Testis (tissue), 3 donors: ENCODE data around the gene C18orf32. TPM values are rescaled to one million over a fixed set of nuclear protein-coding genes. Genes with fewer than 3 reads are reported as not detected.
A peak's percentile ranks its signal among the peaks of the same experiment; 100 is the strongest.

Experiments
- DNase-seq: peaks from one replicate; pipeline ENCODE4 v3.0.0-alpha.2; 2019
- H3K27ac ChIP-seq, 2 donors: fragments of 200-600 bp; sonication (generic); one replicate each; pipeline ENCODE4 v1.5.1; 2019
- H3K27me3 ChIP-seq: fragments of 200-600 bp; sonication (generic); one replicate; pipeline ENCODE4 v1.5.1; 2019
- H3K36me3 ChIP-seq: fragments of 200-600 bp; sonication (generic); one replicate; pipeline ENCODE4 v1.5.1; 2017; ENCODE audit warnings: low read depth; ENCODE audit errors: missing control alignments
- H3K4me1 ChIP-seq: fragments of 200-600 bp; sonication (generic); one replicate; pipeline ENCODE4 v1.5.1; 2019
- H3K4me3 ChIP-seq, 2 donors: fragments of 200-600 bp; sonication (generic); one replicate each; pipeline ENCODE4 v1.5.1; 2017 to 2019
- H3K9me3 ChIP-seq: fragments of 200-600 bp; sonication (generic); one replicate; pipeline ENCODE4 v1.5.1; 2017
- POLR2A ChIP-seq: fragments of 450-650 bp; IDR thresholded peaks from one replicate; pipeline ENCODE4 v1.6.1; 2017; ENCODE audit warnings: antibody characterized with exemption, mild to moderate bottlenecking, moderate library complexity
- WGBS, 2 donors: methylation state at CpG; one replicate each; pipeline ENCODE4 v1.1.5; 2018; 5-methylcytosine and 5-hydroxymethylcytosine counted together
- intact Hi-C: fragments of 100-400 bp; cut with DNase I; formaldehyde crosslinking; loops from one replicate; pipeline ENCODE4 v1.15.1; 2023; ENCODE audit warnings: low total_unique reads
- polyA plus RNA-seq: library from polyadenylated mRNA; stranded (reverse); fragments of 350-450 nt; fragmentation: Illumina TruSeq; extraction: RNeasy Lipid Tissue Mini Kit (QIAGEN cat#74804); gene quantifications from one replicate; pipeline ENCODE4 v1.2.3, GENCODE V29; 2014; ENCODE audit warnings: low read depth, low replicate concordance; ENCODE audit not compliant: insufficient read depth
- total RNA-seq, 2 donors: library from RNA; depleted of rRNA; stranded (reverse); fragments of >200 nt; gene quantifications; one replicate each; pipeline ENCODE4 v1.2.3, GENCODE V29; 2016
- TF ChIP-seq, protein P1 (sequence below), 3 experiments: fragments of 450-650 bp in 2 of 3; fragments of 200-600 bp in 1 of 3; sonication (generic) in 1 of 3; IDR thresholded peaks; one replicate each; pipeline ENCODE4 v1.5.1; 2016 to 2019; ENCODE audit warnings: antibody characterized with exemption in 3 of 3, mild to moderate bottlenecking in 2 of 3, moderate library complexity in 1 of 3

Gene C18orf32
- total and polyA plus RNA-seq, 3 donors from 2014 or later, result 51.0 to 80.9 (median 60.6) TPM

DNA sequence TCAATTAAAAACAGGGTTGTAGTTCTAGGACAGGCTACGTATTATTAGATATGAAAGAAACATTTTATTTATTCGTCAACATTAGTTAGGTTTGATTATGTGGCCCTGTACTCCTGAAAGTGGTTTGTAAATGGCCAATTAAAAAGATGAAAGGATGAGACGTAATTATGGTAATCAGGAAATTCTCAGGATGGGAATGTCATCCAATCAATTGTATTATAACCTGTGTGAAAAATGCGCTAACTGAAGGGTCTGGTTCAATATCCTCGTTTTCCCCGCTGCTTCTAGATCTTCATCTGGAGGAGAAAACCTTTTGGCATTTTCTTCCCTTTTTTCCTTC, 5.6 kb upstream of the C18orf32 start:
- 38 to 45% methylated on average over 6 of the region's 6 CpGs for WGBS, 2 donors
- intact Hi-C loops, result no loop called here
- Histone ChIP-seq H3K27ac (no peak overlapping the region), H3K9me3 (no peaks in the 10 kb centered on the region), H3K4me3 (peak overlapping the region in 1 of 2 donors; percentile 99), H3K4me1 (peaks cover 5% of the 10 kb centered on the region), H3K27me3 (no peaks in the 10 kb centered on the region), H3K36me3 (no peaks in the 10 kb centered on the region)
- DNase-seq, result no peak
- TF ChIP-seq, protein P1, sequence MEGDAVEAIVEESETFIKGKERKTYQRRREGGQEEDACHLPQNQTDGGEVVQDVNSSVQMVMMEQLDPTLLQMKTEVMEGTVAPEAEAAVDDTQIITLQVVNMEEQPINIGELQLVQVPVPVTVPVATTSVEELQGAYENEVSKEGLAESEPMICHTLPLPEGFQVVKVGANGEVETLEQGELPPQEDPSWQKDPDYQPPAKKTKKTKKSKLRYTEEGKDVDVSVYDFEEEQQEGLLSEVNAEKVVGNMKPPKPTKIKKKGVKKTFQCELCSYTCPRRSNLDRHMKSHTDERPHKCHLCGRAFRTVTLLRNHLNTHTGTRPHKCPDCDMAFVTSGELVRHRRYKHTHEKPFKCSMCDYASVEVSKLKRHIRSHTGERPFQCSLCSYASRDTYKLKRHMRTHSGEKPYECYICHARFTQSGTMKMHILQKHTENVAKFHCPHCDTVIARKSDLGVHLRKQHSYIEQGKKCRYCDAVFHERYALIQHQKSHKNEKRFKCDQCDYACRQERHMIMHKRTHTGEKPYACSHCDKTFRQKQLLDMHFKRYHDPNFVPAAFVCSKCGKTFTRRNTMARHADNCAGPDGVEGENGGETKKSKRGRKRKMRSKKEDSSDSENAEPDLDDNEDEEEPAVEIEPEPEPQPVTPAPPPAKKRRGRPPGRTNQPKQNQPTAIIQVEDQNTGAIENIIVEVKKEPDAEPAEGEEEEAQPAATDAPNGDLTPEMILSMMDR (IDR thresholded peaks at IDR 0.05), result no peak
- no peak for TF ChIP-seq POLR2A

DNA sequence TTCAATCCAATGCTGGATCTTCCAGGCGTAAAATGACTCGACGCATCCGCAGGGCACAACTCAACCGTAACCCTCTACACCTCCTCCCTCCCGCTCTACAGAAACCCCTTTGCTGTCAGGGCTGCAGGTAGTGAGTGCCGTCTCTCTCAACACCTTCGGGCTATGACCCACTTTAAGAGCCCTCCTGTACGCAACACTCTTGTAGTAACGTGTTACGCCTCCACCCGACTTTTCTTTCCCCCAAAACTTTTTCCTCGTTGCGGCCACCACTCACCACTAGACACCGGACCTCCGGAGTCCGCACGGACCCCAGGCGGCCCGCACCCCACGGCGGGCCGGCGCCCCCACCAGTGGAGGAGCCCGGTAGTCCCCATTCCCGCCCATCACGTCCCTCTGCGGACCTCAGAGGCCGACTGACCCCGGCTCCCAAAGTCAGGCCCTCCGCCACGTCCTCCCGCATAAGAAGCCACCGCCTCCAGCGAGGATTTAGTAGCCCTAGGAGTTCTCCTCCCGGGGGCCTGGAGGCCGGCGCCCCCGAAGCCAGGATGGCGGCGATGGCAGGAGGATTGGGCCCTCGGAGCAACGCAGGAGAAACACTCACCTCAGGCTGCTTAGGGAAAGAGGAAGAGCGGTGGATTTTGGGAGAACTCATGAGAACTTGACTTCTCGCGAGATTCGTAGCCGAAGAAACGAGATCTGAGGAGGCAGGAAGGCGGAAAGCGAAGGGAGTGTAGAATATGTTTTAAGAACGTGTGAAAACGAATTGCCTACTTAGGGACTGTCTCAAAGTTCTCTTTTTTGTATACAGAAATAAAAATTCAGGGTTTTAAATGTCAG, 5.0 kb upstream of the C18orf32 start, which contains the start of gene RPL17:
Gene RPL17 (minus strand): TSS at position 609 of the 837 bp plus-strand sequence.
- Histone ChIP-seq H3K4me3 (peak within 1 kb of the TSS; percentile 75 to 99), H3K27me3 (no peaks in the 10 kb centered on the region), H3K27ac (peak within 1 kb of the TSS; percentile 90 to 91), H3K9me3 (no peaks in the 10 kb centered on the region), H3K4me1 (peaks cover 5% of the 10 kb centered on the region), H3K36me3 (no peaks in the 10 kb centered on the region)
- 0 to 1% methylated on average over 43 to 53 of the region's 53 CpGs for WGBS, 2 donors
- intact Hi-C loops, result no loop called here
- DNase-seq, result peak; percentile 97
- TF ChIP-seq, protein P1 (IDR thresholded peaks at IDR 0.05), result peak in 2 of 3 experiments; percentile 3 to 25
- peak; percentile 76 for TF ChIP-seq POLR2A

DNA sequence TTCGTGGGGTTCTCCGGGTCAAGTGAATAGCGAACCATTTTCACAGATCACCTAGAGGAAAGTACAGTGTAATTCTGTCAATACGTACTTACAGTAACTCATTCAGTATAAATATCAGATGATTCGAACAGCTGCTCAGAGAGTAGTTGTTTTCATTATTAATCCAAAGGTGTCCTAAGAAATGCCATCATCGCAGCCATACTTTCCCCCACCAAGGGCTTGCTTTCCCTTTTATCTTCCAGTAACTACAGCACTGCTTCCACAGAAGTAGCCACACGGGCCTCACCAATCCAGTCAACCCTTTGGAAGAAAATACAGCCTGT, 4.5 kb upstream of the C18orf32 start:
- Histone ChIP-seq H3K27me3 (no peaks in the 10 kb centered on the region), H3K4me1 (peaks cover 5% of the 10 kb centered on the region), H3K9me3 (no peaks in the 10 kb centered on the region), H3K4me3 (peak overlapping the region; percentile 75 to 99), H3K36me3 (no peaks in the 10 kb centered on the region), H3K27ac (peak overlapping the region; percentile 90 to 91)
- no peak for DNase-seq
- intact Hi-C loops, result no loop called here
- TF ChIP-seq POLR2A, result no peak
- TF ChIP-seq, protein P1 (IDR thresholded peaks at IDR 0.05), result no peak
- WGBS, 2 donors, result 12 to 20% methylated on average over 7 of the region's 7 CpGs

DNA sequence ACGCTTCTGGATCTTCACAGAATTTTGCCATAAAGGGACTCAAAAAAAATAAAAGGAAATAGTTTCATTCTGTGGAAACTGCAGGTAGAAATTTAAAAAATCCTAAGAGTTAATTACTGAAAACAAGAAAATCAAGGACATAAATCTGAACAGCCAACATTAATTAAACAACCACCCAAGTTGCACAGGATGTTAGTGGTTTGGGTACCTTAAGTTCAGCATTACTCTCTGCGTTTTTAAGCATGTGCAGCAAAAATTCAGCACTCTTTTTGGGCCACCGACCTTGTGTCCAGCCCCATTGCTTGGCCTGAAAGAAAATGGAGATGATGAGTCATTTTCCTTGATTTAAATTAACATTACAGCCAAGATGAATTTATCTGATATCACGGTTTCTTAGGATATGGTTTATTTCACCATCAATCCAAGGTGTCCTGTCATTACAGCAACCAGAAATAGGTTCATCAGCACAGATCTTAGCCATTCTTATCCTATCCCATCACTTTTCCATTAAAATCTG, 3.3 kb upstream of the C18orf32 start:
- intact Hi-C loops, result no loop called here
- no peaks in the 10 kb centered on the region for H3K27me3 ChIP-seq

More for the DNA sequence above, 3.3 kb upstream of the C18orf32 start:
- TF ChIP-seq, protein P1 (IDR thresholded peaks at IDR 0.05), result no peak
- no peak for TF ChIP-seq POLR2A
- H3K36me3 ChIP-seq, result no peaks in the 10 kb centered on the region
- H3K4me1 ChIP-seq, result peaks cover 13% of the 10 kb centered on the region
- no peak overlapping the region for H3K4me3 ChIP-seq
- no peaks in the 10 kb centered on the region for H3K9me3 ChIP-seq
- WGBS, 2 donors, result 67 to 72% methylated on average over 4 of the region's 4 CpGs
- no peak overlapping the region for H3K27ac ChIP-seq
- no peak for DNase-seq
